NOMO-1 treated with DMSO at 0.1 percent for 48 hours (cell line): ENCODE measurements around the gene OR8D1.
"Not testable (repeated sequence)": the region's sequence is repeated elsewhere in the genome, so short reads cannot be mapped to it uniquely, and the experiment has no call there.

Experiments used
- DNase-seq: peaks from one replicate; lab custom pipeline; 2025; ENCODE audit not compliant: unreplicated experiment; lab: John Stamatoyannopoulos, UW

OR8D1 gene

DNA sequence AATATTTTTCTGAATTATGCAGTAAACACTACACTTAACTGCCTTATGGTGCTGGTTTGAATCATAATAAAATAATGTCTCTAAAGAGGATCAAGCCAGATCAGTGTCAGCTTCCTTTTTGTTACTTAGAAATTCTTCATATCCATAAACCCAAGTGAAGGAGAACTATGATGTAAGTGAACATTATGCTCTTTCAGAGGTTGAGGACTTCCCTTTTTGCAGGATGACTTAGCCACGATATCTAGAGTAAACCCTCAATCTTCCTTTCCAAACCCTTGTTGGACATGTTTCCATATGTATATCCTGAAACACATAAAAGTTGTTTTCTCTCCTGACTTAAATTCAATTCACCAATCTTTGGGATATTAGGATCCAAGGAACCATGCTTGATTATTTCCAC lies 19.1 kb downstream of the OR8D1 start:
- peak; percentile 78 for DNase-seq

DNA sequence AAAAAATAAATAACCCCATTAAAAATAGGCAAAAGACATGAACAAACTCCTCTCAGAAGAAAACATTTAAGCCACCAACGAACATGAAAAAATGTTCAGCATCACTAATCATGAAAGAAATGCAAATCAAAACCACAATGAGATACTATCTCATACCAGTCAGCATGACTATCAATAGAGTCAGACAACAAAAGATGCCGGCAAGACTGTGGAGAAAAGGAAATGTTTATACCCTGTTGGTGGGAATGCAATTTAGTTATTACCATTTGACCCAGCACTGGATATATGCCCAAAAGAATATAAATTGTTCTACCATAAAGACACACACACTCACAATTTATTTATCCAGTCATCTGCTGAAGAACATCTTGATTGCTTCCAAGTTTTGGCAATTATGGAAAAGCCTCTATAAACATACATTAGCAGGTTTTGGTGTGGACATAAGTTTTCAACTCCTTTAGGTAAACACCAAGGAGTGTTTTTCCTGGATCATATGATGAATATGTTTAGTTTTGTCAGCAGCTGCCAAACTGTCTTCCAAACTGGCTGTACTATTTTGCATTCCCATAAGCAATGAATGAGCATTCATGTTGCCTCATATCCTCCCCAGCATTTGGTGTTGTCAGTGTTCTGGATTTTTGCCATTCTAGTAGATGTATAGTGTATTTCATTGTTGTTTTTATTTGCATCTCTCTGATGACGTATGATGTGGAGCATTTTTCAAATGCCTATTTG lies 28.0 kb downstream of the OR8D1 start:
- DNase-seq, result no peak

DNA sequence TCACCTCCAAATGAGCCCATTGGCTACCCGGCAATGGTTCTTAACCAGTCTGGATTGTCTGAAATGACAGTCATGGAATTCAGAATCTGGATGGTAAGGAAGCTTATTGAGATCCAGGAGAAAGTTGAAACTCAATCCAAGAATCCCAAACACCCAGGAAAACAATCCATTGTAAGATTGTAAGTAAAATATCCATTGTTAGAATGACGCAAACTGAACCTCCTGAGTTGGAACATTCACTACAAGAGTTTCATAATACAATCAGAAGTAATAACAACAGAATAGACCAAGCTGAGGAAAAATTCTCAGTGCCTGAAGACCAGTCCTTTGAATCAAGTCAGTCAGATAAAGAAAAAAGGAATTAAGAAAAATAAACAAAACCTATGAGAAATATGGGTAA lies 35.5 kb downstream of the OR8D1 start:
- DNase-seq, result no peak

GRCh38 chr11:124277804-124278203 lies 35.9 kb downstream of the OR8D1 start:
- DNase-seq, result peak; percentile 6

DNA sequence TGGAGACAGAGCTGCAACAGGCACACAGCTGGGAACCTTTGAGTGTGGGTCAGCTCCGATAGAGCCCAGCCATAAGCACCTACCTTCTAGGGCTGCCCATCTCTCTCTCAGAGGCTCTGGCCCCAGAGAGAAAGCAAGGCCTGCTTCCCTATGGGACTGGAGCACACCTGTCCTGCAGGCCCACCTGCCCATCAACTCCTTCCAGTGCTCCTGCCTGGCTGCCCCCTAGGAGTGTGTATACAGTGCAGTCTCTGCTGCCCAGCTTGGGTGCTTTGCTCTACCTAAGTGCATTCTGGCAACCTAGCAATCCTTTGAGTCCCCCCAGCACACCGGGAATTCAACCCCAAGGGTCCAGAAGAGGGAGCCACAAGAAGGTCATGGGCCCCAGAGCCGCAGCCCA lies 36.5 kb downstream of the OR8D1 start:
- DNase-seq, result no peak

DNA sequence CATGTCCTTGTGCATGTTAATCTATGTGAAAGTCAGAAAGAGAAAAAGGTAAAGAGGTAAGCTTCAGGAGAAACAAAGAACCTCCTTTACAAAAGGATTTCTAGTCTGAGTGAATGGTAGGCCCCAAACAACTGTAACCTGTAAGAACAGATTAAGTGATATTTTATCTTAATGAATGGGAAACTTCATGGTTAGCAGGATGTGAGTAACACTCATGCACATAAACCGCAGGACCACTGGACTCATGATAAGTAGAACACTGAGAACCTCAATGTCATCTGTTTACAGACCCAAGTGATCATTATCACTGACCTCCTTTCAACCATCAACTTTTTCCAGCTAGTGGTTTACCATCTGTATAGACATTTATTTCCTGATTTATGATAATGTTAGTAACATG lies 37.7 kb downstream of the OR8D1 start:
- peak; percentile 36 for DNase-seq

- no peak for DNase-seq
Measured at GRCh38 chr11:124274000-124274399, 39.7 kb downstream of the OR8D1 start.

DNA sequence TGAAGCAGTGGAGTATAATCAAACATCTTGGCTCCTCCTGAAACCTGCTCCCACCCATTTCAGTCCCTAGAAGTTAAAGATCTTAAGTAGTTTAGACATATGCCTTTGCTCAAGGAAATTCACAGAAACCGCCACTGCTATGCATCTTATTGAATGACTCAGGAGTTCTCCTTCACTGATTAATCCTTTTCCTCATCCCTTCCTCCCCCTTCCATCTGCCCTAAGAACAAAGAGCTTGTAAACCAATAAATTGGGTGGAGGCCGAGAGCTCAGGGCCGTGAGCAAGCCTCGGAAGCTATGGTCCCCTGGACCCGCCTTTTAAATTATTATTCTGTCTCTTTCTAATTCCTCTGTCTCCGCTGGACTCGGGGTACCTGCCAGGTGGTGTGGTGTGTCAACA lies 42.9 kb downstream of the OR8D1 start:
- not testable (repeated sequence) for DNase-seq

DNA sequence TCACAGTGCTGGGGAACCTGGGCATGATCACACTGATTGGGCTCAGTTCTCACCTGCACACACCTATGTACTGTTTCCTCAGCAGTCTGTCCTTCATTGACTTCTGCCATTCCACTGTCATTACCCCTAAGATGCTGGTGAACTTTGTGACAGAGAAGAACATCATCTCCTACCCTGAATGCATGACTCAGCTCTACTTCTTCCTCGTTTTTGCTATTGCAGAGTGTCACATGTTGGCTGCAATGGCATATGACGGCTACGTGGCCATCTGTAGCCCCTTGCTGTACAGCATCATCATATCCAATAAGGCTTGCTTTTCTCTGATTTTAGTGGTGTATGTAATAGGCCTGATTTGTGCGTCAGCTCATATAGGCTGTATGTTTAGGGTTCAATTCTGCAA lies 48.7 kb downstream of the OR8D1 start:
- DNase-seq, result not testable (repeated sequence)

- no peak for DNase-seq
Measured at GRCh38 chr11:124256076-124256475, 57.7 kb downstream of the OR8D1 start, which contains the start of gene OR8G5. Gene OR8G5 (plus strand): TSS chr11:124256376. CDS start chr11:124264932, 8,556 bp downstream.
